NCI-H2227 treated with DMSO at 0.1 percent for 48 hours (cell line): ENCODE measurements around the gene ATP2B2.

ENCODE experiments used
- DNase-seq: peaks from one replicate; lab custom pipeline; 2025; lab: John Stamatoyannopoulos, UW

The ATP2B2 gene

DNA sequence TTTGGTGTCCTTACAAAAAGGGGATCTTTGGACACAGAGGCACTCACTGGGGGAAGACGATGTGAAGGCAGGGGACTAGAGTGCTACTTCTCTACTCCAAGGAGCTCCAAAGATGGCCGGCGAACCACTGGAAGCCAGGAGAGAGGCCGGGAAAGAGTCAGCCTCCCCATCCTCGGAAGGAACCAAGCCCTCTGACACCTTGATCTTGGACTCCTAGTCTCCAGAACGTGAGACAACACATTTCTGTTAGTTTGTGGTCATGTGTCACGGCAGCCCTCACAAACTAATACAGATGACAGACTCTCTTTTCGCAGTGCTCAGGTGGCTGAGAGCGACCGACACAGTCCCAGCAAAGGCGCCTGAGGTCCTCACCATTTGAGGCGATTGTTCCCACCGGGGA lies 24.4 kb upstream of the ATP2B2 start:
- DNase-seq, result no peak

DNA sequence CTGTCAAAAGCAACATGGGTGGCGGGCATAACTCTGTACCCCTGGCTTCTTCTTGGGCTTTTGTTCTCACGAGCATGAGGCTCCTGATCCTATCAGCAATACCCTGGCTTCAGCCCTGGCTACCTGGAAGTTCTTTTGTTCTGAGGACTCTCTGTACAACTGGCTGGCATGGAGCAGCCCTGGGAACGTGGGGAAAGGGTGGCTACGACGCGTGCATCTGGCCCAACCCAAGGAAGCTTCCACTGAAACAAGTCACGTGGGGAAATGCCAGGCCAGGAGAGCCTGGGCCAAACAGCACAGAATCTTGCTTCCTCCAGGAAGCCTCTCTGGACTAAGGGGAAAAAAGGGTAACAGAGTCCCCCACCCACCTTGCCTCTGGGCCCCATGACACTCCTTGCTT lies 22.7 kb upstream of the ATP2B2 start:
- no peak for DNase-seq

DNA sequence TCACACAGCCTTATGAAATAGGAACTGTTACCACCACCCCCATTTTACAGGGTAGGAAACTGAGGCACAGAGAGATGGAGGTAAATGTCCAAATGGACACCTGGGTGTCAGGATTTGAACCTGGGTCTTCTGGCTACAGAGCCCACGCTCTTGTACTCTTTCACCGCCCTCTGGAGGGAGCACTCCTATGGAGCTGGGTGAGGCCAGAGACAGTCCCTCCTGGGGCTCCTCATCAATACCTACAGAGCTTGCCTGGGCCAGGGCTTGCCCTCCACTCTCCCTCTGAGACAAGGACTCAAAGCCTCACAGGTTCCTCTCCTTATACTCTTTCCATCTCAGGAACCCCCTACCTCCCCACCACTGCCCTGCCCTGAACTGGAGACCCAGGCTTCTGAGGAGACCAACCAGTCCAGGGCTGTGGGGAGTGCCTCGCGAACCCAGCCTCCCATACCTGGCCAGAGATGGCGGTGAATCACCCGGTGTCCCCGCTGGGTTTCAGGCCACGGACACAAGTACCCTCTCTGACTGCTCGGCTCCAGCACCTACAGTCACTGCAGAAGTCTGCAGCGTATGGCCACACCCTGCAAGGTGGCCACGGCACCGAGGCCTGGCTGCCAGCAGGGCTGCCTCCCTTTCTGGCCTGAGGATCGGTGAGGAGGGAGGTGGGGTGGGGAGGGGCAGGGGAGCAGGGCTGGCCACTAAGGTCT lies 22.1 kb upstream of the ATP2B2 start:
- no peak for DNase-seq

DNA sequence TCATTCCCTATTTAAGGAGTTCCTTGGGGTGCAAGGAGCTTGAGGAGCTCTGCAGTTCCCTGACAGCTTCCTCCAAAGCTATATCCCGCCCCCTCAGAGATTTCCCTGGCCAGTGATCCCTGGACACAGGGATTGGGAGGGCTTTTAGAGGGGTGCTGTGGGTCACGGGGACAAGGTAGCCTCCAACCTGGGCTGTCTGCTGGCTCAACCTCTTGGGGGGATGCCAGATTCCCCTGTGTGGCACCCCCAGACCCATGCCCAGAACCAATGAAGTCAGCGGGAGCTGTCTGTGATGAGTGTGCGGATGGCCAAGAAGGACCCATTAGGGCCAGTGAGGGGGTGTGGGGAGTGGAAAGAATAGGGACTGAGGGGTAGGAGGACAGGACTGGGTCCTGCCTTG lies 21.0 kb upstream of the ATP2B2 start:
- no peak for DNase-seq

DNA sequence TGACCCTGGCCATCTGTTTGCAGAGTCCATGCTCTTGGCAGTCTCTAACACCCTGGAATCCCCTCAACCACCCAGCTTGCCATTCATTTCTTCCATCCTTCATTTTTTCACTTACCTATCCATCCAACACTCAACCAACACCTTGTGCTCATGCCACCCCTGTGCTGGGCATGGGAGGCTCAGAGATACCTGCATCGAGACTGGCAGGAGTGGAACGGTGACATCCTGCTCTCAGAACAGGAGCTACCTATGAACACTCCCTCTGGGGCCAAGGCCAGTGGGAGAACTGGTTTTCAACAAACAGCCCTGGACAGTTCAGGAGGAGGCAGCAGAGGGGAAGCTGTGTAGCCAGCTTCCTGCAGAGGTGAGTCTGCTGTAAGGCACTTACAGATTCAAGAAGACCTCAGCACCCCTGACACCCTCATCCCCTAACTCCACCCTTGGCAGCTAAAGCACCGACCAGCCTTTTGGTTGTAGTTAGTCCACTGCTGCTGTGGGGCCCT lies 19.5 kb upstream of the ATP2B2 start:
- no peak for DNase-seq

DNA sequence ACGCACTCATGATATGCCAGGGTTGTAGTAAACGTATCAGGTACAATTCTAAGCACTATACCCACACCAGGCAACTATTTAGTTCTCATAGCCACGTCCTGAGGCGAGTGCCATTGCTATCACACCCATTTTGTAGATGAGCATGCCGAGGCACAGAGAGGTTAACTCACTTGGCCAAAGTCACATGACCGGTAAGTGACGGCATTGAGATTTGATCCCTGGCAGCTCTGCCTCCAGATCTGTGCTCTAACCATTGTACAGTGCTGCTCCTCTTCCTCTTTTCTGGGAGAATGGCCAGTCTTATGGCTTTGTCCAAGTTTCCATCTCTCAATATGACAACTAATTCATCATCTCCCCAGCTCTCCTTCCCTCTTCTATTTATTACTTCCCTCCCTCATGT lies 18.9 kb upstream of the ATP2B2 start:
- no peak for DNase-seq

DNA sequence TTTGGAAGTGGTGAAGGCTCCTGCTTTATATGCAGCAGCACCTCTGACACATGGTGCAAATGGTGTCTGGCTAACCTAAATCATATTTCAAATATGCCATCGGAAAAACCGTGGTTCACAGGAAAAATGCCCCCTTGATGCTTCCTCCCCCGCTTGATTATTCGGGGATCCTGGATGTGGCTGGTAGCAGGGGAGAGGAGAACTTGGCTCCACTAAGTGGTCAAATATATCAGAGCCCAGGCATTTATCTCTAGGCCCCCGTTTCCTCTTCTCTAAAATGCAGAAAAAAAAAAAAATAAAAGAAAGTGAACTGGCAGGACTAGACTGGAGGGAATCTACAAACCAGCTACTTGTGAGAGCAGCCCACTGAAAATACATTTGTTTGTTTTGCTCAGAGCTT lies 18.2 kb upstream of the ATP2B2 start:
- DNase-seq, result no peak

DNA sequence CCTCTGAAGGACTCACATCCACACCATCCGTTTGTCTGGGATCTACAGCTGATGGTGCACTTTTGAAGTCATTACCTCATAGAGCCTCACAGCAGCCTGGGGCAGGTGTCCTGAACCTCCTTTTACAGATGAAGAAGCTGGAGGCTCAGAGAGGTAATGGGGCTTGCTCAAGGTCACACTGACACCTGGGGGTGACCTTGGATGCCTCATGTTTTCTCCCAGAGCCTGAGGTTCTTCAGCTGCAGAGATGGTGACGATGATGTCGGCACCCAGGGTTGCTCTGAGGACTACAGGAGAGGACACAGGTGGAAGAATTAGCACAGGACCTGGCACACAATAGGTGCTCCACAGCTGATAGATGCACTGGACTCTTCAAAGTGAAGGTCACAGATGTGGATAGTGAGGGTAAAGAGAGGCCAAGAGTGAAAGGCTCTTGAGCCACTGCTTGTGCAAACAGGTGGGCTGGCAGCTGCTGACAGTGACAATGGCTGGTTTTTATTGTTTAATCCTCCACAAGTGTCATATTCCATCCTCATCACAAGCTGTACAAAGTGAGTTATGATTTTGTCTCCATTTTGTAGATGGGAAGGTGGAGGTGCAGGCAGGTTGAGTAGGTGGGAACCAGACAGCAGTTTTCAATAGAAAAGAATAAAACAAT lies 17.4 kb upstream of the ATP2B2 start:
- DNase-seq, result no peak

DNA sequence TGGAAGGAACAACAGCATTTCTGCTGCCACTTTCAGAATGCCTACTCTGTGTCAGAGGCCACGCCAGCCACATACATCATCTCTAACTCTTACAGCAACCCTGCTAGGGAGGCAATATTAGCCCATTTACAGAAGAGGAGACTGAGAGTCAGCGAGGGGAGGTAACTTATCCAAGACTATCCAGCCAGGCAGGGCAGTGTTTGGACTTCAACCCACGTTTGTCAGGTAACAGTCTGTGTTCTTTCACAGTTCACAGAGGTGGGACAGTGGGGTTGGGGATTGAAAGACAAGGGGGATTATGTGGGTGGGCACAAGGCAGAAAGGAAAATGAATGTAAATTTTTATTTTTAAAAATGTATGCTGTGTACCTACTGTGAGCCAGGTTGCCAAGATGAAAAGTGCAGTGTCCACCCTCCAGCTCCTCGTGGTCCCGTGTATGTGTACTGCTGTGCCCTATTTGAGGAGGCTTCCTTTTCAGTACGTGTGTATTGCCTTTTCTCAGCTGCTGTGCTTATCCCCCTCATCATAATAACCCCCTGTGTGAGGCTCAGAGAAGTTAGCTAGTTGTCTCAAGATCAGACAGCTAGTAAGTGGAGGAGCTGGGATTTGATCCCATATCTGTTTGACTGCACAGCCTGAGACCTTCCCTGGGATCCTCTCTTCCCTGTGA lies 16.5 kb upstream of the ATP2B2 start:
- DNase-seq, result no peak

DNA sequence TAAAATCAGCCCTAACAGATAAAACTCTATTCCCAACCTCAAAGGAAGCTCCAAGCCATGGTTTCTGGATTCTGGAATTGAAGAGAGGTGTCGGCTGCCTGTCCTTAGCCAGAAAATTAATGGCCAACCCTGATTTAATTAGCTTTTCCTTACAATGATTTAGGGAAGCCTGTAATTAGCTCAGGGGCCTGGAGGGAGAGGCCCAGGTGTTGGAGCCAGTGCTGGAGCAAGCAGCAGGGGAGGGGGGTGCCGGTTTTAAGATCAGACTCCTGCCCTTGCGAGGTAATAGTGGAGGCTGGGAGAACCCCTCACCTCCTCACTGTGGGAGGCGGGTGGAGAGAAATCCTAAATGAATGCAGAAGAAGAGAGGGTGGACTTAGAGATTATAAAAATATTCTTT lies 14.7 kb upstream of the ATP2B2 start:
- no peak for DNase-seq

DNA sequence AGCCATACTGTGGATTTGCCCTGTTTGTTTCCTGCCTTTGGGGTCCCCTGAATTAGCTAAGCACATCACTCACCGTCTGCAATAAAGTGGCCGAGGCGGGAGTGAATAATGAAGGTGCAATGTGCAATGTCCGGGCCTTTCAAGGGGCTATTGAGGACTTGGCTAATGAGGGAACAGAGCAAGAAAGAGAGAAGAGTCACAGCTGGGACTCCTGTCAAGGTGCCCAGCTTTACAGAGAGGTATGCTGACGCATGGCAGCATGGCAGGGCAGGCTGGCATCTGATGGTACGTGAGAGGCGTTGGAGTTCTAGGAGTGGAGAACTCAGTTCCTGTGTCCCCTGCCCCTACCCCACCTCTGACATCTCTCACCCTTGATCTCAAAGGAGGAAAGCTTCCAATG lies 13.8 kb upstream of the ATP2B2 start:
- DNase-seq, result no peak

DNA sequence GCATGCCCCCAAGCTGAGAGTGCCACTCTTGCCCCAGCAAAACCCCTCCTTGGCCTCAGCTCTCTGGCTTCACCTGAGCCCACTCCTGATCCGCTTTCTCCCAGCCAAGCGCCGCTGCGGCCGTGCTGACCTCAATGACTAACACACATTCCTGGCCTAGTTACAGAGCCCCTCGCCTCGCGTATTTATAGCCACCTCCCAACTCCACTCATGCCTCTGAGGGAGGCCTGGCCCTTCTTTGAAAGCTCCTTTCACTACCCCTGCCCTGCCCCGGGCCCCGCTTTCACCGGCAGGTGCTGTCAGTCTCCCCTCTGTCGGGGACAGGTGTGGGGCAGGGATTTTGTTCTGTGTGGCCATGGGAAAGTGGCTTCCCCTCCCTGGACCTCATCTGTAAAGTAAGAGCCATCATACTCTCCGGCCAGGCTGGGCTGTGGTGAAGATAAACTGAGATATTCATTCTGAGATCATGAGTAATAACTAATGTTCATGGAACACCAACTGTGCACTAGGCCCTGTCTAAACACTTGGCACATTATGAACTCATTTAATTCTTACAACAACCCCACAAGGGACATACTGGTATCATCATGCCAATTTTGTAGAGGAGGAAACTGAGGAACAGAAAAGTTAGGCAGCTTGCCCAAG lies 13.2 kb upstream of the ATP2B2 start:
- DNase-seq, result no peak

DNA sequence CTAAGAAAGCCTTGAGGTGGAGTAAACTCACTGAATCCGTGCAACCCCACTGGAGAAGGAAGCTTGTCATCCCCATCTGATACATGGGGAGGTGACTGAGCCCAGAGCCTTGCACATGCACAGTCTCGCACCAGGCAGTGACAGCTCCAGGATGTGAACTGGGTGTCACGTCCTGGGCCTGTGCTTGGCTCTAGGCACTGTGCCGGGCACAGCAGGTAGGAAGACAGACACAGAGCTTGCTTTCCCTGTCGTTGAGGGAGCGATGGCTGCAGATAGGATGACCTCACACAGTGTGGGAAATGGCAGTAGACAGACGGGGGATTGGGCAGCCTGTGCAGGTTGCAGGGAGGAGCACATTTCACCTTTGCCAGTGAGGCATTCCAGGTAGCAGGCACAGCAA lies 12.2 kb upstream of the ATP2B2 start:
- no peak for DNase-seq

DNA sequence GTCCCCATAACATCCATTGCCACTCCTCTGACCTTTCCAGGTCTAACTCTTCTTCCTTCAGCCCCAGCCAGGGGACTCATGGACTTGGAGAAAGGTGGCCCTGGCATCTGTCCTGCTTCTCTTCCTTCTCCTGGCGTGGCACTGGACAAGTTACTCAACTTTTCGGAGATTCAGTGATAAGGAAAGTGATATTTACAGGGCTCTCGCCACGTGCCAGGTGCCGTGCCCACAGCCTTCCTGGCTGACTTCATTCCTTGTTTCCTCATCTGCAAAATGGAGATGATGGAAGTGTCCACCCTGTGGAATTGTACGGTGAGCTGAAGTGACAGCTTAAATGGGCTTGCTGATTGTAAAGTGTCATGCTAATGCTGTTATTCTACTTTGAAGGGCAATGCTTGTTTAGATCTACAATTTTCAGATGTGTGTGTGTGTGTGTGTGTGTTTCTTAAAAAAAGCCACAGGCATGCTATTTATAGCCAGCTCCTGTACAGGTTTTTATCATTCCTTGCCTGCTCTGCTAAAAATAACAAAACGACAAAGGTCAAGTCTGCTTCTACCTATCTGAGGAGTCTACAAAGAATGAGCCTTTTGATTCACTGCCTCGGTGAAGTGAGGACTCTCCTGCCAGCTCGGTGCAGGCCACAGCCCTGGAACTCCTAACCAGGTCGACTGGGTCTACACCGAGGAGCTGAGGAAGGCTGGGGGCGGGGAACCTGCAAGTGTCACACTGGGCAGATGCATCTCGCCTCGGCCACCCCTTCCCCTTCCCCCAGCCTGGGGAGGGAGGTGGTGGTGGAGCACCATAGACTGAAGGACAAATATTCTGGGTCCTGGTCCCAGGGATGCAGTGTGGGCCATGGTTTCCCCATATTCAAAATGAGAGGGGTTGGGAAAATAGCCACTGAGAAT lies 11.4 kb upstream of the ATP2B2 start:
- DNase-seq, result peak; percentile 15

DNA sequence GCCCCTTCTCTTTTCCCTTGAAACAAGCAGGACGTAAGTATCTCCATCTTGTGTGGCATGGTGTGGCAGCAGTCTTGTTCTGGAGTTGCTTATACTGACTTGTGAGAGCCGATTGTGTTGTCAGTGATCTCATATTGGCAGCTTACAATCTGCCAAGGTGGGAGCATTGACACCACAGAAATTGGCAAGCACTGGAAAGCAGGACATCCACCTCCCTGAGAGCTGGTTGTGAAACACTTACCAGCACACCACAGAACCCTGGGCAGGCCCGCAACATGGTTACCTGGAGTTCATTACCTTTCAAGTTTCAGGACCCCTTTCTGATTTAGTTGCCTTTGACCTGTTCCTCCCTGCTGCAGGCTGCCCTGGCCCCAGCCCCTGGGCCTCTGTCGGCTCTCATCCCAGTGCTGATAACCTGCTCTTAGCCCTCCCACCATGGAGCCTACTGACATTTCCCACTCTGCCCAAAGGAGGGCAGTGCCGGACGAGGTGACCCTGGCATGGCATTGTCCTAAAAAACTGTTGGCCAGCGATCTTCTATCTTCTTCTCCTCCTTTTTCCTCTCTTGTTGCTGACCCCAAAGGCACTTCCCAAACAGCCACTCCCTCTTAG lies 10.6 kb upstream of the ATP2B2 start:
- DNase-seq, result no peak

DNA sequence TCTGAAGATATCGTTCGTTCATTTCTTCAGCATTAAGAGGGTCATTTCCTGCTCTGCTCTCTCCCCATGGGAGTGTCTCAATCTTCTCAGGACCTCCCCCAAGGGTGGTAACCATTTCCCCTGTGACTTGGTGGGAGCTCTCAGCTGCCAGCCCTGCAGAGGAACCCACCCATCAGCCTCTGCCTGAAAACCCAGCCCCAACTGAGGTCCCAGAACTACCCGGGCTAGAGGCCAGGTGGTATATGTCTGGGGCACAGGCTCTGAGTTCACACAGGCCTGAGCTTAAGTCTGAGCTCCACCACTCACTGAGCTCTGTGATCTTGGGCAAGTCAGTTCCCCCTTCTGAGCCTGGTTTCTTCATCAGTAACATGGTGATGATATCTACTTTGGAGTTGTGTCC lies 10.0 kb upstream of the ATP2B2 start:
- no peak for DNase-seq

DNA sequence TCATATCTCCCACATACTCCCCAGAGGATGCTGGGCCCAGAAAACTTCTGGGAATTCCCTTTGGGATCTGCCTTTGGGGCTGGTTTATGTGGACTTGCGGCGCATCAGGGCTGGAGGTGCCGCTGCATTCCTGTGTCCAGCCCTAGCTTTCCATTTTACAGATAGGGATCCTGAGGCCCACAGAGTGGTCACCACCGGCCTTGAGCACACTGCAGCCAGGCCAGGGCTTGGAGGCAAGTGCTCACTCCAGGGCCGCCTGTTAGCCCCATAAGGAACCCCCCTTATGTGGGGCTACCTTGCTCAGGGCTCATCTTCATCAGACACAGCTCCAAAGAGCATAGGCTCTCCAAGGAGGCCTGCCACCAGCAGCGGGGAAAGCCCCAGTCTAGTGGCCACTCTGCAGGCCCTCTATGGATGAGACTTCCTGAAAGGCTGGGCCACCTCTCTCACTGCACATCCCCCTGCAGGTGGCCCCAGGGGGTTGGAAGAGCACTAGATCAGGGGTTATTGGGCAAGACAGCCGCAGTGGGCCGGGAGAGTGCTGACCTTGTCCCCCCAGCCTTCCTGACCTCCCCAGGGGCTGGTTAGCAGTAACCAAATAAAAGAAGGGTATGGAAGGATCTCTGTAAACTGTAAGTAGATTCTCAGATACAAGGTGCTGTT lies 9.2 kb upstream of the ATP2B2 start:
- DNase-seq, result no peak

DNA sequence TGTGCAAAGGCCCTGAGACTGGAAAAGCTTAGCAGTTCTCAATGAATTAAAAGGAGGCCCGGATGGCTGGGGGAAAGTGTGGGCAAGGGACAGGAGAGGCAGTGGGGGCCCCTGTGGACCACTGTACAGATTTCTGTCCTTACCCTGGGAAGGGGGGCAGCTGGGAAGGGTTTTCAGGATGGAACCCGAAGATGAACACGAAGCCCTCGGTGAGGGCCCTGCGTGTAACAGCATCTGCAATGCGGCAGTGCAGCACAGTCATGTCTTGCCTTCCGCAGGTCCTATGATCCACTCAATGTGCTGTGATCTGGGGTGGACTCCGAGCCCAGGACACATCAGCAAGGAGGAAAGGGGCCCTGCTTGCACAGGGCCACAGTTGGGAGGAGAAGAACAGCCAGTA lies 7.9 kb upstream of the ATP2B2 start:
- DNase-seq, result no peak

DNA sequence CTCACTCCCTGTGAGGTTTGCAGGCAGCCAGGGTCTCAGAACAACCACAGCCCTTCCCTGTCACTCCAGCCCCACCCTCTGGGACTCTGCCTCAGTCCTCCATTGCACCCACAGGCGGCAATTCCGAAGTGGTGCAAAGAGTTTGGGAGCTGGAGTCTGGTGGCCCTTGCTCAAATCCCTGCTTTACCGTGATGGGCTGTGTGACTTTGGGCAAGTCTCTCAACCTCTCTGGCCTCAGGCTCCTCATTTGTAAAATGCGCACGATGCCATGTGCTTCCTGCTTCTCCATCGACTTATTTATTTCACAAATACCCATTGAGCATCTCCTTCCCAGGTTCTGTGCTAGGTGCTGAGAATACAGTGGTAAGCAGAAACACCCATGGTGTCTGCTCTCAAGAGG lies 7.3 kb upstream of the ATP2B2 start:
- DNase-seq, result no peak

DNA sequence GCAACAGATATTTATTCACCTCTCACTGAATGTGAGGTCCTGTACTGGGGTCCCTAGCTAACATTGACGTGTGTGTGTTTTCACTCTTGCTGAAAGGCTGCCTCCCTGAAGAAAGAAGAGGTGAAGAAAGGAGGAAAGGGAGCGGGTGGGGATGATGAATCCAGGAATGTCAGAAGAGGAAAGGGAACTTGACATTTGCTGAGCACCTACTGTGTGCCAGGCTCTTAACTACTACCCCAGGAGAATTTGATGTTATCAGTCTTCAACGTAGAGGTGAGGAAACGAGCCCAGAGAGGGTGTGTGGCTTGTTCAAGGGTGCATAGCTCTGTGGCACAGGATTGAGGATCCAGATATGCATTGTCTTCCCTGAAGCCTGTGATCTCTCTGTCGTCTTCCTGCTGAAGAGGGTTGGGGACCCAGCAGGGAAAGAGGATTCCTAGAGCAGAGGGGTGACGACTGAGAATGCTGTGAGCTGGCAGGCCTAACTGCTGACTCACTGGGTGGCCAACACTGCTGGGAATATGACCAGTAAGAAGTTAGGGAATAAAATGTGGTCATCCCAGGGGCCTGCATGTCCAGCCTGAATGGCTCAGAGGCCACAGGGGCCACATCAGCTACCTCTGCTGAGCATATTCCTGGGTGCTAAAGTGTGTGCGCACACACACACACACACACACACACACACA lies 6.6 kb upstream of the ATP2B2 start:
- DNase-seq, result no peak
